ENCODE results near the gene ABLIM3.

- TF ChIP-seq POLR2AphosphoS5 (IDR thresholded peaks at IDR 0.05; ENCODE audit: low read depth, low read length) (no peak), REST (IDR thresholded peaks at IDR 0.05; ENCODE audit: insufficient read depth in 1 of 2, low read depth in 2 of 2, low read length in 2 of 2) (no peak), FOXP2 (optimal IDR thresholded peaks at IDR 0.05; ENCODE audit: borderline replicate concordance, extremely low read depth, extremely low read length, insufficient read depth) (no peak), SIN3A (IDR thresholded peaks at IDR 0.05; ENCODE audit: borderline replicate concordance, insufficient read depth, low read length) (no peak)
Measured at GRCh38 chr5:149267241-149267973, 126.1 kb downstream of the ABLIM3 start.
